Hematopoietic multipotent progenitor cell treated with erythropoietin and hydrocortisone succinate and interleukin-3 and kit ligand, for 17 days (in vitro differentiated cells): ENCODE results near the gene HNRNPC.
"Not testable (repeated sequence)": the region's sequence is repeated elsewhere in the genome, so short reads cannot be mapped to it uniquely, and the experiment has no call there.

ENCODE experiments used
- DNase-seq: peaks from one replicate; pipeline ENCODE4 v3.0.0-alpha.2; 2015; ENCODE audit warnings: low spot score

Gene HNRNPC

GRCh38 chr14:21268617-21269251, 508 bp downstream of the HNRNPC start:
- no peak for DNase-seq

GRCh38 chr14:21267886-21268616, 1.2 kb downstream of the HNRNPC start:
- peak; percentile 67 for DNase-seq

- DNase-seq = peak; percentile 38
These were observed 1.8 kb downstream of the HNRNPC start for GRCh38 chr14:21267431-21267845.

GRCh38 chr14:21264025-21264801, 5.0 kb downstream of the HNRNPC start:
- DNase-seq = peak; percentile 53

- DNase-seq = no peak
These were observed 5.8 kb downstream of the HNRNPC start for GRCh38 chr14:21263284-21264024.

- no peak for DNase-seq
These were observed 6.8 kb downstream of the HNRNPC start for GRCh38 chr14:21262410-21262809.

GRCh38 chr14:21261824-21262223, 7.4 kb downstream of the HNRNPC start:
- no peak for DNase-seq

GRCh38 chr14:21258889-21259787, 10.1 kb downstream of the HNRNPC start:
- DNase-seq = peak; percentile 5

GRCh38 chr14:21258005-21258888, 11.0 kb downstream of the HNRNPC start:
- DNase-seq = peak; percentile 6

- no peak for DNase-seq
These were observed 11.8 kb downstream of the HNRNPC start for GRCh38 chr14:21257394-21257909.

- no peak for DNase-seq
These were observed 12.5 kb downstream of the HNRNPC start for GRCh38 chr14:21256539-21257393.

GRCh38 chr14:21256102-21256447, 13.2 kb downstream of the HNRNPC start:
- DNase-seq = not testable (repeated sequence)

- no peak for DNase-seq
These were observed 13.7 kb downstream of the HNRNPC start for GRCh38 chr14:21255385-21256101.

GRCh38 chr14:21252149-21252548, 17.1 kb downstream of the HNRNPC start:
- no peak for DNase-seq

GRCh38 chr14:21251215-21251614, 18.0 kb downstream of the HNRNPC start:
- no peak for DNase-seq

- no peak for DNase-seq
These were observed 20.4 kb downstream of the HNRNPC start for GRCh38 chr14:21248739-21249411.

GRCh38 chr14:21248338-21248737, 20.9 kb downstream of the HNRNPC start:
- DNase-seq = no peak

- no peak for DNase-seq
These were observed 23.4 kb downstream of the HNRNPC start for GRCh38 chr14:21245813-21246212.
